ENCODE measurements around the gene UBL4B.

Gene UBL4B

DNA sequence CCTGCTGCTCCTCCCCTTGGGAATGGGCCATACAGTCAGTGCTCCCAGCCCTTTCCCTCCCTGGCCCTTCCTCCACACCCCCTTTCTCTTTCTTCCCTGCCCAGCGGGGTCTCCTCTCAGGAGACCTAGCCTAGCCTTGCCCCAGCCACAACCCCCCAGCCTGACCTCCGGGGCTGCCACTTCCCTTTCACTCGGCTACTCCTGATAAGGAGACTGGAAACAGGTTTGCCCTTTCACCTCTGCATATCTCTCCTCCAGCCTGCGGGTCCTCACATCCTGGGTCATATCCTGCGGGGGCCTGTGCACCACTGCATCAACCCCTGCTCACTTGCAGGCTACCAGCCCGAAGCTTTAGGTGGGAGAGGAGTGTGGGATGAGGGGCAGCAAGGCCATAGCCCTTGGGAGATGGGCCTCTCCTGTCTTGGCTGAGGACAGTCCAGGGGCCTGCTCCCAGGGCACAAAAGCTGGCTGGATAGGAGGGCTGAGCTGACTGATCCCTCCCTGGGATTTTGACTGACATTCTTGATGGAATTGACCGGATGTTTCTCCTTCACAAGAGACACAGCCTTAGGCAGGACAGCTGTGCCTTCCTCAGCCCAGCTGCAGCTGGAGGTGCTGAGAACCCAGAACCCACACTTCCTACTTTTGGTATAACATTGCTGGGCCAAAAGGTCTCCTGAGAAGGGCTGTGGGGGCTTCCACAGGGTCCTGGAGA is 22.5 kb upstream of the UBL4B start:
- TF ChIP-seq JUND (IDR thresholded peaks at IDR 0.05; ENCODE audit: low read depth), result no peak
- DNase-seq (ENCODE audit: low read depth in 1 of 2, low spot score in 1 of 2), result no peak
- in situ Hi-C loops (cut with HindIII; ENCODE audit: low pct_unique_long_range_greater_than_20kb, low sequenced_read_pairs), result no loop called here

DNA sequence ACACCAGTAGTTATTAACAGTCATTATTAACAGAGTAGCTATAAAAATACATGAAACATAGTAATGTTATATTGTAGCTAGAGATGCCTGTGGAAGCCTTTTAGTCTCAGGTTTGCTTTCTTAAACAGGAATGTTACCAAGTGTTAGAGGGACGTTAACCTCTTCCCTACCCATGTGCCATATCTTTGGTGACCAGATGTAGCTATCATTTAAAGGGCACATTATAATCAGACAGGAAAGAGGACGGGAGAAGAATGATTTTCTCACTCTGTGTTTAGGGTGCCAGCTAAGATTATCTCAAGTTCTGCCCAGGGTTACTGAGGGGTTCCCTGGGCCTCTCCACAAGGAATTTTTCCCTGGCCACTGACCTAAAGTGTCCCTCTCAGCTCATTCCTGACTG is 20.9 kb upstream of the UBL4B start:
- TF ChIP-seq JUND (IDR thresholded peaks at IDR 0.05; ENCODE audit: low read depth), result no peak
- no peak for DNase-seq (ENCODE audit: low read depth in 1 of 2, low spot score in 1 of 2)
- in situ Hi-C loops (cut with HindIII; ENCODE audit: low pct_unique_long_range_greater_than_20kb, low sequenced_read_pairs), result no loop called here

DNA sequence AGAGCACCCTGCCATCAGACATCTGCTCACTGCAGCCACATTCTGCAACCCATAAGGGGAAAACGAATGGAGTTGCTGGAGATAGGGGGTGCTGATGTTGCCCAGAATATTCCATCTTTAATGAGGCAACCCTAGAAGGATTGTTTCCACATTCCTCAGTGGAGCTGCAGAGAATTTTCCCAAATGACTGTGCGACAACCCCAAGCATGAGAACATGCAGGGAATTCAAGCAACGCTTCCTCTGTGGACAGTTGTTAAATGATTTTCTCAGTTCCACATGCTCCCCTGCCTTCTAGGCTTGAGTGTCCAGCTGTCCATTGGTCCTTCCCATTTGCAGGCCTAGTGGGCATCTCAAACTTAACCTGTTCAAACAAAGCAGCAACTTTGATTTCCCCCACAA is 20.5 kb upstream of the UBL4B start:
- no peak for TF ChIP-seq JUND (IDR thresholded peaks at IDR 0.05; ENCODE audit: low read depth)
- in situ Hi-C loops (cut with HindIII; ENCODE audit: low pct_unique_long_range_greater_than_20kb, low sequenced_read_pairs), result no loop called here
- DNase-seq (ENCODE audit: low read depth in 1 of 2, low spot score in 1 of 2), result no peak

DNA sequence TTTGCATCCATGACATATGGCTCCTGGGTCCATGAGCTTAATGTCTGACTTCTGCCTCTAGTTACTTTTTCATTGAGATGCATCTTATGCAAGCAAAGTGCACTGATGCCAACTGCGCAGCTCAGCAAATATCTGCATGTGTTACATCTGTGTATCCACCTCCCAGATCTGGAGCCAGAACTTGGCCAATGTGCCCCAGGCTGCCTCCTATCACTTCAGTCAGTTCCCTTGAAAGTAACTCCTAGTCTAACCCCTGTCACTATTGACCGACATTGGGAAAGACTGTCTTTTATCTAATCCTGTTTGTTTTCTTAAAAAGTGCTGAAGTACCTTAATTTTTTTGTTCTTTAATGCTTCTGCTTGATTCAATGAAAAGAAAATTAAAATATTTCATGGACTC is 19.3 kb upstream of the UBL4B start:
- DNase-seq (ENCODE audit: low read depth in 1 of 2, low spot score in 1 of 2), result no peak
- in situ Hi-C loops (cut with HindIII; ENCODE audit: low pct_unique_long_range_greater_than_20kb, low sequenced_read_pairs), result no loop called here
- no peak for TF ChIP-seq JUND (IDR thresholded peaks at IDR 0.05; ENCODE audit: low read depth)

DNA sequence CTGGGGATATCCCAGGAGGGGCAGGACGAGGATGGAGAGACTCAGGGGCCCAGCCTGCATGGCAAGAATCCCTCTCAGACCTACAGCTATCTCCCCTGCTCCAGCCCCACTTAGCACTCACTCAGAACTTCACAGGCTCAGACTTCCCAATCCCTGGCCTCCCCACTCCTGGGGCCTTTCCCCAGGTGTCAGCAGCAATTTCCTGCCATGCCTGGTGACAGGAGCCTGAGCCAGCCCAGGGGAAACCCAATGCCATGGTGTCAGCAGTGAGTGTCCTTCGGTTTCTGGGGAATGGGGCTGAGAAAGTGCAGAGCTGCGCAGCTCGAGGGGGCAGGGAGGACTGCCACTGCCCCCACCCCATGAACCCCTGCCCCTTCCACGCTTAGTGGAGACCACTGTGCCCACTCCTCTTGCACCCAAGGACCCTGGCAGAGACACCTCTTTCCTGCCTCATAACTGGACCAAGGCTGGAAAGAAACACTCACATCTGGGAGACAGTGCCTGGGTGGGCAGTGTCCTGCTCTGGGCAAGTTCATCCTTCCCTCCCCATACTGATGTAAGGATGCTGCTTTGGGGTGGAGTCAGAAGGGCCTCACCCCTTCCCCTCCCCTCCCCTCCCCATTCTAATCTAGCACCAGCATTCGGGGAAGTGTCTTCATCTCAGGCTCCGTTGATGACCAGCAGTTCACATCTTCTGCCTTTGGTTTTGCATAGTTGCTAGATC is 17.1 kb upstream of the UBL4B start:
- in situ Hi-C loops (cut with HindIII; ENCODE audit: low pct_unique_long_range_greater_than_20kb, low sequenced_read_pairs), result no loop called here
- no peak for DNase-seq (ENCODE audit: low read depth in 1 of 2, low spot score in 1 of 2)
- TF ChIP-seq JUND (IDR thresholded peaks at IDR 0.05; ENCODE audit: low read depth), result no peak

DNA sequence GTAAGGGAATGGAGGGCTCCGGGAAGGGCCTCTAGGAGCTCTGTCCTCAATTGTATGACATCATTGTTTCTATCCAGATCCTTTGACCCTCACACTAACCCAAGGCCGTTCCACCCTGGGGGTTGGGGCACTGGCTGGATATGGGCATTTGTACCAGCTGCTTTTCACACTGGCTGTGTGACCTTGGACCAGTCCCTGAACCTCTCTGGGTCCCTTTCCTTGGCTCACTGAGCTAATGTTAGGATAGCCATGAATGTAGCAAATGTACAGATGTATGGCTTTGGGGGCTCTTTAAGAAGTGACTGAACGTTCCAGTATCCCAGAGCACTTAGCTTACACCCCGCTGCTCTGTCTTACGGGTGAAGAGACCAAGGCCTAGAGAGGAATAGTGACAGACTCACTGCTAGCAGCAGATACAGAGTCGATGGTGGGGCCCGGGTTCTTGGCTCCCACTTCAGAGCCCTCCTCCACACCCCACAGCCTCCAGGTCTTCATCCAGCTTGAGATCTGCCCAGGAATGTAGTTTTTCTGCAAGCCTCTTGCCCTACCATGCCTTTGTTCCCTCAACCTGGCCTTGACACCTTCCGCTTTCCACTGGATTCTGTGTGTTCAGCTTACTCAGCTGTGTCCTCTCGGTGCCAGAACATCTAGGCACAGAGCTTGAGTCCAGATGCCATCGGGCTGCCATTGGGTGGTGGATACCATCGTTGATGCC is 14.6 kb upstream of the UBL4B start:
- in situ Hi-C loops (cut with HindIII; ENCODE audit: low pct_unique_long_range_greater_than_20kb, low sequenced_read_pairs), result no loop called here
- DNase-seq (ENCODE audit: low read depth in 1 of 2, low spot score in 1 of 2), result peak in 1 of 2 experiments; percentile 9
- no peak for TF ChIP-seq JUND (IDR thresholded peaks at IDR 0.05; ENCODE audit: low read depth)

DNA sequence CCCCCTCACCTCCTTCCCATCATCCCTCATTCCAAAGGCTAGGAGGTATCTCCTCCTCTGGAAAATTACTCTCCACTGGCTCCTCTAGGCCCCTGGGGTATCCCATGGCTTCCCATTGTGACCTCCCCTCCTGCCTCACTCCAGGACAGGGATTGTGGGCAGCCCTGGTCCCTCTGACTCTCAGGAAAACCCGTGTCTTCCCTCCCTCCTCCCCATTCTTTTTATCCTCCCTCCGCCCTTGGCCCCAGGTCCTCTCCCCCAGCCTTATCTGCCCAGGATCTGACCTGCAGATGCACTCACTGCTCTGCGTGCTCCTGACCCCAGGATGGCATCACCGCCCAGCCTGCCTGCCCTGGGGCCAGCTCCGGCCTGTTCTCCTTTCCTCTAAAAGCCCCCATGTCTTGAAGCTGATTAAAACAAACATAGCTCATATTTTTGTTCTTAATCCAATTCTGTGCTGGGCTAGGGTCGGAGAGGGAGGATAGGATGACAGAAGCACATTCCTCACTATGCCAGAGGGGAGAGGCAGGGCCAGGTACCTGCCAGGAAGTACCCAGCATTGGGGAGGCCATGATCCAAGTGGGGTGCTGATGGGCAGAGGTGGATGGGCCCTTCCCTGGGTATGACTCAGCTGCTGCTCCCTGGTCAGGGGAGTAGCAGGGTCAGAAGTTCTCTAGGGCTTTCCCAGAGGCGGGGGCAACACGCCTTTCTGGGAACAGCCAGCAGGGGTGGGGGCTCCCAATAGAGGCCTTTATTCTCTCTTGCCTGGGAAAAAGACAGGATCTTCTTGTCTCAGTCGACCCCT is 13.8 kb upstream of the UBL4B start:
- TF ChIP-seq JUND (IDR thresholded peaks at IDR 0.05; ENCODE audit: low read depth), result no peak
- no peak for DNase-seq (ENCODE audit: low read depth in 1 of 2, low spot score in 1 of 2)
- in situ Hi-C loops (cut with HindIII; ENCODE audit: low pct_unique_long_range_greater_than_20kb, low sequenced_read_pairs), result no loop called here

DNA sequence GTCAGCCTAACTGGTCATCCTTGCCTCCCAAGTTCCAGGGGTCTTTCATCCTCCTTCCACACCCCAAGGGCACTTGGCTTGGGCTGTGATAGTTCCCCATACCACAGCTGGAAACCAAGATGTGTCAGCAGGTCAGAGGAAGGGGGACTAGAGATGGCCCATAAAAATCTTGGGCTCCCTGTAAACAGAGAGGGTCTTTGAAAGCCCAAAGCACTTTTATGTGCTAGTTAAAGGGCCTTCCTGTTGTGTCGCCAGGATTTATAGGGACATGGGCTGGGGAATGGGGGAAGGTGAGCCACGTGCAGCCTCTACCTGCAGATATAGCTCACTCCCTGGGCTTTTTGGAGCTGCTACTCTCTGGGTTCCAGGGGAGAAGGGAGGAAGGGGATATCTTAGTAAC is 11.9 kb upstream of the UBL4B start:
- no peak for TF ChIP-seq JUND (IDR thresholded peaks at IDR 0.05; ENCODE audit: low read depth)

DNA sequence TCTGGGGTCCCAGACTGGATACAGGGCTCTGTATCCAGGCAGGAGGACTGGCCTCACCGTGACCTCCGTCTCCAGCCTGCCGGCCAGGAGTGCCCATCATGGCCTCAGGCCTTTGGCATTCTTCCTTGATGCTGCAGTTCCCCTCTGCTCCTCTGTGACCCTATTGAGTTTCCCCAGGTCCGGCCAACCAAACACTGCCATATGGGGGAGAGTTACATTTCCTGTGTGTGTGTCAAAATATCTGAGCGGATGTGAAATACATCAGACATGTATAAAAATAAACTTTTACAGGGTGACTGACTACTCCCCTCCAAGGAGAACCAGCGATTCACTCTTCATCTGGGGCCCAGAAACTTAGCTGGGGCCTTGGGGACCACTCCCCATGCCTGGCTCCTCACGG is 10.2 kb upstream of the UBL4B start:
- in situ Hi-C loops (cut with HindIII; ENCODE audit: low pct_unique_long_range_greater_than_20kb, low sequenced_read_pairs), result no loop called here
- DNase-seq (ENCODE audit: low read depth in 1 of 2, low spot score in 1 of 2), result no peak

More for the DNA sequence above, 11.9 kb upstream of the UBL4B start:
- in situ Hi-C loops (cut with HindIII; ENCODE audit: low pct_unique_long_range_greater_than_20kb, low sequenced_read_pairs), result no loop called here
- DNase-seq (ENCODE audit: low read depth in 1 of 2, low spot score in 1 of 2), result no peak

DNA sequence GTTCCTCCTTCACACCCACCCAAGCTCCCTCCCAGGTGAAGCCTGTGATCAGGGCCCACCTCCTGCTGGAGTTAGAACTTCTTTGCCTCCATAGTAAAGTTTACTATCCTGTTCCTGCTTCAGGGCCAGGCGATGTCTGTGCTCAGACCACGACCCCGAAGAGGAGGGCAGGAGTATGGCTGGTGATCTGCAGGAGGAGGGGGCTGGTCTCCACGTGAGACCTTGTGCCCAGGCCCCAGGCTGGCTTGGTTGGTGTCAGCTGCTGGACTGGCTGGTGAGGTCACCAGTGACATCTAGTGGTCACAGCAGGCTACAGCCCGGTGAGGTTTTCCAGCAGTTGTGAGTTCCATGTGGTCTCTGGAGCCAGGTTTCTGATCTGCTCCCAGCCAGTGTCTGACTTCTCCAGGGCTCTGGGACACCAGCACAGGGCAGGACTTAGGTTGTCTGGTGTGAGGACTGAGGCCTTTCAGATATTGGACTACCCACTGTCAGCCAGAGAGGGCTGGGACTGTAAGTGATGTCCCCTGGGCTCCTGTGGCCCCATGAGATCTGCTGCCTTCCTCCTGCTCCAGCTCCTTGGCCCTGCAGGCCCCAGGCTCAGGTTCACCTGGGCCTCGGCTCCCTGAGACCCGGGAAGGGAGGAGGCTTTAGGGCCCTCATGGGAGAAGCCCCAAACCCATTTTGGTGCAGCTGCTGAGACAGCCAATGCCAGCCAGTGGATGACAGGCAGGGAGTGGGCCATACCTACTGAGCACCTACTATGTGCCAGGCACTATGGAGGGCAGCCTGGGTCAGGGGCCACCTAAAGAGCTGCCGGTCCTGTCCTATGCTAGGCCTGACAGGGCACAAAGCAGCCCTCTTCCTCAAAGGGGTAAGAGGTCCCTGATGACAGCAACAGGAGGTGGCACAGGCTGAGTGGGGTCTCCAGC is 6.0 kb upstream of the UBL4B start:
- DNase-seq (ENCODE audit: low read depth in 1 of 2, low spot score in 1 of 2), result peak; percentile 65 to 69
- in situ Hi-C loops (cut with HindIII; ENCODE audit: low pct_unique_long_range_greater_than_20kb, low sequenced_read_pairs), result no loop called here
- TF ChIP-seq JUND (IDR thresholded peaks at IDR 0.05; ENCODE audit: low read depth), result no peak

More for the DNA sequence above, 10.2 kb upstream of the UBL4B start:
- TF ChIP-seq JUND (IDR thresholded peaks at IDR 0.05; ENCODE audit: low read depth), result no peak

DNA sequence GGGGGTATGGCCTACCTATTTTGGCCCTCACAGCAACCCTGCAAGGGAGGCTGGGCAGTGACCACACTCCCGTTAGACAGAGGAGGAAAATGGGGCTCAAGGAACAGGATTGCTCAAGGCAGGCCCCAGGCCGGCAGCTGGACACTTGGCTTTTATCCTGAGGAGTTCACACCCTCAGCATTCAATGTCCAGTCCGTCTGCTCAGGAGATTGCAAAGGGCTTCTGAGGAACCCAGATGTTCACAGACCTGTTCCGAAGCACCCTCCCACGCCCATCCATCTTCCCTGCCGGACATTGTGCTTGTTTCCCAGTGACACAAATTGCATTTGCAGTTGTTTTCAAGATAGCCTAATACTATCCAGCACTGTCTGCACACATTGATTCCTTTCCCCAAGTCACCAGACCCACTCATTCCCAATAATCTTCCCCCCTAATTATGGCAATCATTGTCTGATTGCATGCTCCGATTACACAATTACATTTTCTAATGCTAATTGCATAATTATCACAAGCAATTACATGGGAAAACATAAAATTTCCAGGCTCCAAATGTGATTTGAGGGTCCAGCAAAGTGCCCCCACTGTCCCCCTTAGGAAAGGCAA is 4.3 kb upstream of the UBL4B start:
- no peak for TF ChIP-seq JUND (IDR thresholded peaks at IDR 0.05; ENCODE audit: low read depth)
- in situ Hi-C loops (cut with HindIII; ENCODE audit: low pct_unique_long_range_greater_than_20kb, low sequenced_read_pairs), result no loop called here
- no peak for DNase-seq (ENCODE audit: low read depth in 1 of 2, low spot score in 1 of 2)

All from T47D (cell line).